Measurements from ENCODE around the gene FRMPD1. TPM values are rescaled to one million over a fixed set of nuclear protein-coding genes. Genes with fewer than 3 reads are reported as not detected.

The FRMPD1 gene
- total RNA-seq, 1 experiment from 2014 or later: not detected

- BruUV-seq (replicated peaks): no TSS peak
- Mint-ChIP-seq H3K9me3 (ENCODE audit: low read depth, unreplicated experiment) (no peaks in the 10 kb centered on the region), H3K36me3 (ENCODE audit: insufficient read depth, unreplicated experiment) (peaks cover 15% of the 10 kb centered on the region), H3K4me1 (ENCODE audit: low read depth, unreplicated experiment) (no peaks in the 10 kb centered on the region), H3K4me3 (ENCODE audit: low read depth, unreplicated experiment) (peak overlapping the region; percentile 75), H3K27ac (ENCODE audit: unreplicated experiment) (no peak overlapping the region), H3K27me3 (ENCODE audit: unreplicated experiment) (no peaks in the 10 kb centered on the region)
- no peak for TF ChIP-seq CTCF (IDR thresholded peaks at IDR 0.05; ENCODE audit: unreplicated experiment)
- CTCF ChIA-PET: interaction anchor here (0.7 kb wide), 1 partner anchor 186 kb away, joined by 3 read pairs; no protein-coding TSS in a partner anchor
- intact Hi-C loops (cut with micrococcal nuclease; ENCODE audit: unreplicated experiment): no loop called here
- no peak for DNase-seq
Measured at GRCh38 chr9:37752642-37753488, 102.1 kb downstream of the FRMPD1 start.

- H3K4me1 Mint-ChIP-seq (ENCODE audit: low read depth, unreplicated experiment): no peaks in the 10 kb centered on the region
- DNase-seq: peak; percentile 35
Measured at GRCh38 chr9:37753489-37754190, 102.9 kb downstream of the FRMPD1 start, which contains the start of gene TRMT10B. Gene TRMT10B, plus strand, starts transcription at chr9:37753805. Its CDS starts 8,127 bp downstream, at chr9:37761932.

GRCh38 chr9:37758747-37759146 is 108.0 kb downstream of the FRMPD1 start:
- H3K4me1 Mint-ChIP-seq (ENCODE audit: low read depth, unreplicated experiment): no peaks in the 10 kb centered on the region
- CTCF ChIA-PET: no interaction called here

More at GRCh38 chr9:37753489-37754190, 102.9 kb downstream of the FRMPD1 start, which contains the start of gene TRMT10B:
- intact Hi-C loops (cut with micrococcal nuclease; ENCODE audit: unreplicated experiment): no loop called here
- H3K36me3 Mint-ChIP-seq (ENCODE audit: insufficient read depth, unreplicated experiment): peaks cover 15% of the 10 kb centered on the region
- peak within 1 kb of the TSS; percentile 47 for H3K27ac Mint-ChIP-seq (ENCODE audit: unreplicated experiment)
- H3K27me3 Mint-ChIP-seq (ENCODE audit: unreplicated experiment): no peaks in the 10 kb centered on the region
- H3K4me3 Mint-ChIP-seq (ENCODE audit: low read depth, unreplicated experiment): peak within 1 kb of the TSS; percentile 75
- CTCF ChIA-PET: interaction anchor here (0.7 kb wide), 1 partner anchor 185 kb away, joined by 3 read pairs; no protein-coding TSS in a partner anchor
- TSS peak; percentile 79 for BruUV-seq (replicated peaks)
- no peaks in the 10 kb centered on the region for H3K9me3 Mint-ChIP-seq (ENCODE audit: low read depth, unreplicated experiment)
- TF ChIP-seq CTCF (IDR thresholded peaks at IDR 0.05; ENCODE audit: unreplicated experiment): no peak

More at GRCh38 chr9:37758747-37759146, 108.0 kb downstream of the FRMPD1 start:
- intact Hi-C loops (cut with micrococcal nuclease; ENCODE audit: unreplicated experiment): no loop called here
- no peak for DNase-seq
- no peak overlapping the region for H3K27ac Mint-ChIP-seq (ENCODE audit: unreplicated experiment)
- TF ChIP-seq CTCF (IDR thresholded peaks at IDR 0.05; ENCODE audit: unreplicated experiment): no peak
- no TSS peak for BruUV-seq (replicated peaks)
- no peaks in the 10 kb centered on the region for H3K27me3 Mint-ChIP-seq (ENCODE audit: unreplicated experiment)
- peaks cover 5% of the 10 kb centered on the region for H3K36me3 Mint-ChIP-seq (ENCODE audit: insufficient read depth, unreplicated experiment)
- no peak overlapping the region for H3K4me3 Mint-ChIP-seq (ENCODE audit: low read depth, unreplicated experiment)
- H3K9me3 Mint-ChIP-seq (ENCODE audit: low read depth, unreplicated experiment): no peaks in the 10 kb centered on the region

Data from Calu3 (cell line).